GM23338 (cell line): Measurements from ENCODE around the gene BLVRA. TPM values are rescaled to one million over a fixed set of nuclear protein-coding genes. Genes with fewer than 3 reads are reported as not detected.

Experiments
- ATAC-seq: fragments of 200-7000 bp; cut with Tn5 transposase; 3 replicates; pipeline ENCODE4 v1.9.1; 2020
- DNase-seq: peaks from one replicate; pipeline ENCODE4 v3.0.0-alpha.2; 2015; ENCODE audit warnings: low spot score
- H2AFZ ChIP-seq: fragments of 200-600 bp; sonication (generic); 2 replicates; pipeline ENCODE4 v1.8.0; 2016; ENCODE audit warnings: antibody characterized with exemption, mild to moderate bottlenecking, moderate library complexity
- H3F3A ChIP-seq: fragments of 200-600 bp; sonication (generic); replicated peaks from 2 replicates; pipeline ENCODE4 v1.8.0; 2017; ENCODE audit warnings: antibody characterized with exemption, mixed run types, low read depth
- H3K27ac ChIP-seq: fragments of 200-600 bp; sonication (generic); 2 replicates; pipeline ENCODE4 v1.6.1; 2016; ENCODE audit warnings: low read depth
- H3K27me3 ChIP-seq: fragments of 200-600 bp; sonication (generic); 2 replicates; pipeline ENCODE4 v1.8.0; 2016; ENCODE audit warnings: mild to moderate bottlenecking, mixed run types, moderate library complexity; ENCODE audit not compliant: insufficient read depth
- H3K36me3 ChIP-seq: fragments of 200-600 bp; sonication (generic); 2 replicates; pipeline ENCODE4 v1.8.0; 2016; ENCODE audit warnings: mild to moderate bottlenecking; ENCODE audit not compliant: insufficient read depth
- H3K4me1 ChIP-seq: fragments of 200-600 bp; sonication (generic); 2 replicates; pipeline ENCODE4 v1.8.0; 2016; ENCODE audit warnings: mild to moderate bottlenecking, moderate library complexity; ENCODE audit not compliant: insufficient read depth
- H3K4me2 ChIP-seq: fragments of 200-600 bp; sonication (generic); 2 replicates; pipeline ENCODE4 v1.7.1; 2017; ENCODE audit warnings: mixed run types
- H3K4me3 ChIP-seq: fragments of 200-600 bp; sonication (generic); 2 replicates; pipeline ENCODE4 v1.6.1; 2016; ENCODE audit warnings: mixed run types
- H3K79me2 ChIP-seq: fragments of 200-600 bp; sonication (generic); replicated peaks from 2 replicates; pipeline ENCODE4 v1.8.0; 2017; ENCODE audit warnings: mild to moderate bottlenecking; ENCODE audit not compliant: insufficient read depth
- H3K9me2 ChIP-seq: fragments of 200-600 bp; sonication (generic); 2 replicates; pipeline ENCODE4 v1.8.0; 2017; ENCODE audit not compliant: insufficient read depth
- H4K20me1 ChIP-seq: fragments of 200-600 bp; sonication (generic); replicated peaks from 2 replicates; pipeline ENCODE4 v1.8.0; 2017; ENCODE audit warnings: mild to moderate bottlenecking; ENCODE audit not compliant: insufficient read depth
- H3K27ac Mint-ChIP-seq: 2 replicates; pipeline ENCODE4 v1.8.0; 2020; ENCODE audit warnings: inconsistent platforms, mild to moderate bottlenecking, moderate library complexity, mixed read lengths
- H3K27me3 Mint-ChIP-seq: 3 replicates; pipeline ENCODE4 v1.8.0; 2022; ENCODE audit warnings: low read depth, mild to moderate bottlenecking, moderate library complexity, mixed read lengths, inconsistent platforms; ENCODE audit not compliant: insufficient read depth, poor library complexity
- H3K36me3 Mint-ChIP-seq: 3 replicates; pipeline ENCODE4 v1.8.0; 2021; ENCODE audit warnings: low read depth, mild to moderate bottlenecking, inconsistent platforms, moderate library complexity, mixed read lengths
- H3K4me1 Mint-ChIP-seq: 3 replicates; pipeline ENCODE4 v1.8.0; 2020; ENCODE audit warnings: mild to moderate bottlenecking, inconsistent platforms, mixed read lengths
- H3K4me3 Mint-ChIP-seq: 3 replicates; pipeline ENCODE4 v1.8.0; 2021; ENCODE audit warnings: moderate library complexity, mild to moderate bottlenecking, inconsistent platforms, mixed read lengths
- H3K9me3 Mint-ChIP-seq: 3 replicates; pipeline ENCODE4 v1.8.0; 2020; ENCODE audit warnings: moderate library complexity, mild to moderate bottlenecking, inconsistent platforms, mixed read lengths
- CREB1 ChIP-seq: fragments of 250-450 bp; sonication (Bioruptor Pico); IDR thresholded peaks from 2 replicates; pipeline ENCODE4 v1.5.0; 2020; ENCODE audit warnings: low read depth, mild to moderate bottlenecking, moderate library complexity
- EZH2 ChIP-seq: fragments of 200-600 bp; sonication (generic); IDR thresholded peaks from one replicate; pipeline ENCODE4 v1.8.0; 2017; ENCODE audit warnings: antibody characterized with exemption, mild to moderate bottlenecking, low read depth; ENCODE audit not compliant: unreplicated experiment
- EZH2phosphoT487 ChIP-seq: fragments of 200-600 bp; sonication (generic); IDR thresholded peaks from one replicate; pipeline ENCODE4 v1.8.1; 2018; ENCODE audit warnings: antibody characterized with exemption; ENCODE audit not compliant: unreplicated experiment
- JUNB ChIP-seq: IDR thresholded peaks from one replicate; pipeline ENCODE4 v1.6.1; 2016; ENCODE audit warnings: antibody characterized with exemption; ENCODE audit not compliant: unreplicated experiment
- POLR2AphosphoS5 ChIP-seq: IDR thresholded peaks from 2 replicates; pipeline ENCODE4 v1.6.1; 2016; ENCODE audit warnings: antibody characterized with exemption, low read depth
- REST ChIP-seq: IDR thresholded peaks from one replicate; pipeline ENCODE4 v1.6.1; 2018; ENCODE audit warnings: antibody characterized with exemption; ENCODE audit not compliant: unreplicated experiment
- ZNF114 ChIP-seq: fragments of 250-450 bp; sonication (Bioruptor Pico); IDR thresholded peaks from 2 replicates; pipeline ENCODE4 v1.5.0; 2020; ENCODE audit warnings: mild to moderate bottlenecking, moderate library complexity
- ZNF331 ChIP-seq: fragments of 250-450 bp; sonication (Bioruptor Pico); IDR thresholded peaks from 2 replicates; pipeline ENCODE4 v1.5.0; 2020; ENCODE audit warnings: low read depth, mild to moderate bottlenecking, moderate library complexity
- polyA plus RNA-seq: library from polyadenylated mRNA; unstranded; fragments of >200 nt; fragmentation: Nextera tagmentation; extraction: Ambion mirVana; gene quantifications from 2 replicates; pipeline ENCODE4 v1.2.1, GENCODE V29; 2016
- total RNA-seq: library from RNA; depleted of rRNA; stranded (reverse); fragments of >200 nt; shearing (Covaris generic); gene quantifications from 2 replicates; pipeline ENCODE4 v1.2.3, GENCODE V29; 2014
- TF ChIP-seq, protein P1 (sequence below), 2 experiments: fragments of 200-600 bp in 1 of 2; sonication (generic) in 1 of 2; conservative IDR thresholded peaks; 2 replicates each; pipeline versions ENCODE4 v1.5.1 to v1.6.1; 2016 to 2017; ENCODE audit warnings: antibody characterized with exemption in 2 of 2, low read depth in 2 of 2, mild to moderate bottlenecking in 2 of 2, moderate library complexity in 1 of 2

Gene BLVRA
- total and polyA plus RNA-seq, 2 experiments from 2014 or later, result 17.0 to 46.5 TPM

- TF ChIP-seq REST (no peak), EZH2 (no peak)
These were observed 34.1 kb downstream of the BLVRA start (continued) for GRCh38 chr7:43792471-43793150.

DNA sequence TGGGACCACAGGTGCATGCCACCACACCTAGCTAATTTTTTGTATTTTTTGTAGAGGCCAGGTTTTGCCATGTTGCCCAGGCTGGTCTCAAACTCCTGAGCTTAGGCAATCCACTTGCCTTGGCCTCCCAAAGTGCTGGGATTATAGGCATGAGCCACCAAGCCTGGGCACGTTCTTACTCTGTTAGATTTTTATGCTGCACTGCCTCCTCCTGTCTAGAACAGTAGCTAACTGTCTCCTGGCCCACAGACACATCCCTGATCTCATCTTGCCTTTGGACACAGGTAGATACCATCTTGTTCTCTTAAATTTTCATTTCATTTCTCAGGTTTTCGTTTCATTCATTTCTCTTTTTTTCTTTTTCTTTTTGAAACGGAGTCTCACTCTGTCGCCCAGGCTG lies 41.1 kb downstream of the BLVRA start:
- peaks cover 4% of the 10 kb centered on the region; the same call in 1 of the 3 replicates for H3K4me1 Mint-ChIP-seq
- DNase-seq (no peak), ATAC-seq (peak; percentile 38; the same call in 2 of the 3 replicates)
- Histone ChIP-seq H2AFZ (no peak overlapping the region), H3K27me3 (no peaks in the 10 kb centered on the region), H3K9me2 (no peaks in the 10 kb centered on the region), H3K27ac (no peak overlapping the region), H3K36me3 (no peaks in the 10 kb centered on the region), H3K79me2 (no peaks in the 10 kb centered on the region), H3F3A (no peaks in the 10 kb centered on the region), H3K4me2 (no peak overlapping the region), H3K4me1 (no peaks in the 10 kb centered on the region), H4K20me1 (no peaks in the 10 kb centered on the region; the same call in 1 of the 2 replicates), H3K4me3 (no peak overlapping the region)
- peaks cover 4% of the 10 kb centered on the region; the same call in 1 of the 3 replicates for H3K36me3 Mint-ChIP-seq
- H3K27ac Mint-ChIP-seq, result no peak overlapping the region
- H3K27me3 Mint-ChIP-seq, result peaks cover 5% of the 10 kb centered on the region
- TF ChIP-seq ZNF331 (CRISPR knock-in tag), result no peak
- TF ChIP-seq, protein P1, sequence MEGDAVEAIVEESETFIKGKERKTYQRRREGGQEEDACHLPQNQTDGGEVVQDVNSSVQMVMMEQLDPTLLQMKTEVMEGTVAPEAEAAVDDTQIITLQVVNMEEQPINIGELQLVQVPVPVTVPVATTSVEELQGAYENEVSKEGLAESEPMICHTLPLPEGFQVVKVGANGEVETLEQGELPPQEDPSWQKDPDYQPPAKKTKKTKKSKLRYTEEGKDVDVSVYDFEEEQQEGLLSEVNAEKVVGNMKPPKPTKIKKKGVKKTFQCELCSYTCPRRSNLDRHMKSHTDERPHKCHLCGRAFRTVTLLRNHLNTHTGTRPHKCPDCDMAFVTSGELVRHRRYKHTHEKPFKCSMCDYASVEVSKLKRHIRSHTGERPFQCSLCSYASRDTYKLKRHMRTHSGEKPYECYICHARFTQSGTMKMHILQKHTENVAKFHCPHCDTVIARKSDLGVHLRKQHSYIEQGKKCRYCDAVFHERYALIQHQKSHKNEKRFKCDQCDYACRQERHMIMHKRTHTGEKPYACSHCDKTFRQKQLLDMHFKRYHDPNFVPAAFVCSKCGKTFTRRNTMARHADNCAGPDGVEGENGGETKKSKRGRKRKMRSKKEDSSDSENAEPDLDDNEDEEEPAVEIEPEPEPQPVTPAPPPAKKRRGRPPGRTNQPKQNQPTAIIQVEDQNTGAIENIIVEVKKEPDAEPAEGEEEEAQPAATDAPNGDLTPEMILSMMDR (conservative IDR thresholded peaks at IDR 0.05; ENCODE audit: low read depth in 2 of 2), result peak; percentile 13 to 38; a peak in 2 of 4 replicates
- H3K4me3 Mint-ChIP-seq, result no peak overlapping the region
- H3K9me3 Mint-ChIP-seq, result no peaks in the 10 kb centered on the region

DNA sequence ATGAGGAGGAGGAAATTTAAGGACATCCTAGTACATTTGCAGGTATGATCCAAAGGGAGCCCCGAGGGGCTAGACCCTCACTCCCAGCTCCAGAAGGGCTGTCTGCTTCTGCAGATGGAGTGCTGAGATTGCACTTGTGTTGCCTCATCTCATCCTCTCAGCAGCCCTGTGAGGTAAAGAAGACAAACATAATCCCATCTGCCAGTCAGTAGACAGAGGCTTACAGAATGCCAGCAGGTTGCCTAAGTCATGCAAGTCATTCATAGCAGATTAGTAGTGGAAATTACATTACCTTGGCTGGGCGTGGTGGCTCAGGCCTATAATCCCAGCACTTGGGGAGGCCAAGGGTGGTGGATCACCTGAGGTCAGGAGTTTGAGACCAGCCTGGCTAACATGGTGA lies 45.4 kb downstream of the BLVRA start:
- Mint-ChIP-seq H3K36me3 (peaks cover 11% of the 10 kb centered on the region), H3K27me3 (peaks cover 7% of the 10 kb centered on the region), H3K4me3 (no peak overlapping the region), H3K27ac (no peak overlapping the region), H3K9me3 (no peaks in the 10 kb centered on the region), H3K4me1 (no peaks in the 10 kb centered on the region)
- H3K9me2 ChIP-seq, result no peaks in the 10 kb centered on the region
- H3K4me3 ChIP-seq, result no peak overlapping the region
- DNase-seq, result no peak
- no peaks in the 10 kb centered on the region for H3K4me1 ChIP-seq
- H3F3A ChIP-seq, result no peaks in the 10 kb centered on the region
- H3K79me2 ChIP-seq, result no peaks in the 10 kb centered on the region
- no peaks in the 10 kb centered on the region for H3K27me3 ChIP-seq
- H3K27ac ChIP-seq, result no peak overlapping the region
- no peak overlapping the region for H3K4me2 ChIP-seq
- no peaks in the 10 kb centered on the region; the same call in 1 of the 2 replicates for H3K36me3 ChIP-seq
- no peak for ATAC-seq
- H2AFZ ChIP-seq, result no peak overlapping the region
- no peaks in the 10 kb centered on the region; the same call in 1 of the 2 replicates for H4K20me1 ChIP-seq
- no peak for TF ChIP-seq EZH2phosphoT487
- TF ChIP-seq REST, result no peak
- no peak for TF ChIP-seq ZNF114 (CRISPR knock-in tag)
- TF ChIP-seq ZNF331 (CRISPR knock-in tag), result no peak
- TF ChIP-seq, protein P1 (conservative IDR thresholded peaks at IDR 0.05; ENCODE audit: low read depth in 2 of 2), result no peak
- TF ChIP-seq CREB1 (CRISPR knock-in tag), result no peak
- TF ChIP-seq JUNB, result no peak
- no peak for TF ChIP-seq POLR2AphosphoS5
